GM18508 (cell line): Measurements from ENCODE around the gene SLC25A3.
A peak's percentile ranks its signal among the peaks of the same experiment; 100 is the strongest.
"Not testable (repeated sequence)": the region's sequence is repeated elsewhere in the genome, so short reads cannot be mapped to it uniquely, and the experiment has no call there.

ENCODE experiments used
- ATAC-seq: cut with Tn5 transposase; IDR thresholded peaks from one replicate; pipeline ENCODE4 v1.9.1; 2021; ENCODE audit warnings: moderate number of reproducible peaks; ENCODE audit not compliant: insufficient read depth, unreplicated experiment

The SLC25A3 gene

DNA sequence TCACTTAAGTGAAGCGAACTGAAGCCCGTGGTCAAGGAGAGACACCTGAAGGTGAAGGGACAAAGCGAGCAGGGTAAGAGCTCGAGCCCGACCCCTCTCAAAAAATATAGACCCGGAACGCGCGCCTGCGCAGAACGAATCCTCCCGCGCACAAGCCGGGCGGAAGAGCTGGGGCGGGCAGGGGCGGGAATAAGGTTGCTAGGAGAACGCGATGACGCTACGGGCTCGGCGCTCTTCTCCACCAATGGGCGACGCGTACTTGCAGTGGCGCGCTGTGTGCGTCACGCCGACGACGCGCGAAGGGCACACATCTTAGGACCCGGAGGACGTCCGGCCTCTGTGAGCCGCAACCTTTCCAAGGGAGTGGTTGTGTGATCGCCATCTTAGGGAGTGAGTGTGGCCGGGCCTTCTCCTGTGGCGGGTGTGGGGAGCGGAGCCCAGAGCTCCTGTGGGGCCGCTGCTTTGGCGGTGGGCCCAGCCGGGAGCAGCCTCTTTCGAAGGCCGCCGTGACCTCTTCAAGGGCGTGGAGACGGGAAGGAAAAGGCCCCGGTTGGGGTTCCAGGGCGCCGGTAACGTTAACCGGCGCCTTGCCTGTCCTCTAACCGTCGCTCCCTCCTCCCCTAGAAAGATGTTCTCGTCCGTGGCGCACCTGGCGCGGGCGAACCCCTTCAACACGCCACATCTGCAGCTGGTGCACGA lies at the start of gene SLC25A3:
Gene SLC25A3 (plus strand): TSS at position 336 of the 699 bp plus-strand sequence. CDS start 293 bp downstream, at position 629.
- peak; percentile 98 for ATAC-seq

DNA sequence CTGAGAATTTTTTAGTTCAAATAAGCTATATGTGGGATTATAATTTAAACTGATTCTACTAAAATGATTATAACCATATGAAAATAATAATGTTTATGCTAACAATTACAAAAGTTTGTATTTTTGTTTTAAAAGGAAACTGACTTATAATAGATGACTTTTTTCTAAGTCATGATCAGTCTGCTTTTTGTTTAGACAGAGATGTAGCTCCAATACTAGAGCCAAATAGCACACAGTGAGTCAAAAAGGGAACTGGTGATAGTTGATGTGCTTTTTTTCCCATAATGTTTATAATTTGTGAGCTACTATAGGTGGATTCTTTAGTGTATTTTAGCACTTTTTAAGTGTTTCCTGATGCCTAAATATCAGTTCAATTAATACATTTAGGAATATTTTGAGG lies 49.8 kb upstream of the SLC25A3 start:
- ATAC-seq = no peak

DNA sequence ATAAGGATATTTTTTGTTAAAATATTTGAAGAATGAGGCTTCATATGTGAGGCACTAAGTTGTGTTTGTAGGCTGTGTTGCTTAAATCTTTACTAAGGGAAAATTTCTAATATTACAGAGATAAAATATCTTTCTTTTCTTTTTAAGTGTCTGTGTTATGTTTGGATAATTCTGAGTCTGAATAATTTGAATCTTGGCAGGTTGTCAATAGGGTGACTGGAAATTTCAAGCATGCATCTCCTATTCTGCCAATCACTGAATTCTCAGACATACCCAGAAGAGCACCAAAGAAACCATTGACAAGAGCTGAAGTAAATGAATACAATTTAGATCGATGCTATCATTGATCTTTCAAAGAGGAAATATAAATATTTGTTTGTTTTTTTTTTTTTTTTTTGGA lies 48.7 kb upstream of the SLC25A3 start:
- ATAC-seq = no peak

DNA sequence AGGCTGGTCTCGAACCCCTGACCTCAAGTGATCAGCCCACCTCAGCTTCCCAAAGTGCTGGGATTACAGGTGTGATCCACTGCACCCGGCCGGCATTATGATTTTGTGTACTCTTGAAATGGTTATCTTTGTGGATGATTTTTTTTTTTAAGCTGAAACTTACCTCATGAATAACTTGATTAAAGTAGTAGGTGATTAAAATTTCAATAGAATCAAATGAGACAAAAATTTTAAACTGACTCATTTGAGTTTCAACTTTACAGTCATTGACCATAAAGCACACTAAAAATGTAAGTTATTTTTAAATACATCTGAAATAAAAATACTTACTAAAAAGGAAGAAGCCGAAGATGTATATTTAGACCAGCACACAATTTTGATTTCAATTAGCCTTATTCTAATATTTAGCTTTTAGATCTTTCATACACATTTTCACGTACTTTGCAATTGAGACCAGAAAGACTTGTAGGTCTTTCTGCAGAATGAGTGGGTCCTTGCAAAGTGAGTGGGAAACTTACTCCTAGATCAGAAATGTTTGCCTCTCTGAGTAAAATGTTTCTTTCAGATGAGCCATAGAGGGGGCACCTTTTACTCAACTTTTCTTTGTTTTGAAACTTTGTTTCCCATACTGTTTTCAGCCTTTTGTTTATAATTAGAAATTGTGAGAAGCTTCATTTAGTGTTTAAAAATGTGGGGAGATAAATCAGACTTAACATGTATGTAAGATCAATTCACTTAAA lies 43.9 kb upstream of the SLC25A3 start:
- ATAC-seq = no peak

DNA sequence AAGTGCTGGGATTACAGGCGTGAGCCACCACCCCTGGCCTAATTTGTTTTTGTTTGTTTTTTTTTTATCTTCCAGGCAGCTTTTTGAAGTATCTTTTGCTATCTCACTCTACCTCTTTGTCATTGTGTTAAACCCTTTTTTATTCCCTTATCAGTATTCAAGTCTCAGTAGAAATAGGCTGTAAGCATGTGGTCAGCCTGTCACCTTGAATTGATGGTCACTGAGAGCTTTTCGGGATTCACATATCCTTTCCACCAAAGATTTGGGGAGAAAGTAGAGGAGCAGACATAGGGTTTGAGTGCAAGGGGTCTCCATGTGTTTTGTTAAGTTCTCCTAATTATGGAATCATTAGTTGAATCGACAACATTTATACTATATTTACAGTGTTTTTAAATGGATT lies 41.7 kb upstream of the SLC25A3 start:
- no peak for ATAC-seq

DNA sequence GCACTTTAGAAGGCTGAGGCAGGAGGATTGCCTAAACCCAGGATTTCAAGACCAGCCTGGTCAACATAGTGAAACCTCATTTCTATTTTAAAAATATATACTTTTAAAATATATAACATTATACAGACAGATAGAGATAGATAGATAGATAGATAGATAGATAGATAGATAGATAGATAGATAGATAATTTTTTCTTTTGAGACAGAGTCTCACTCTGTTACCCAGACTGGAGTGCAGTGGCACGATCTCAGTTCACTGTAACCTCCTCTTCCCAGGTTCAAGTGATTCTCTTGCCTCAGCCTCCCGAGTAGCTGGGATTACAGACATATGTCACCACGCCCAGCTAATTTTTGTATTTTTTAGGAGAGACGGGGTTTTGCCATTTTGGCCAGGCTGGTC lies 35.4 kb upstream of the SLC25A3 start:
- ATAC-seq = not testable (repeated sequence)

DNA sequence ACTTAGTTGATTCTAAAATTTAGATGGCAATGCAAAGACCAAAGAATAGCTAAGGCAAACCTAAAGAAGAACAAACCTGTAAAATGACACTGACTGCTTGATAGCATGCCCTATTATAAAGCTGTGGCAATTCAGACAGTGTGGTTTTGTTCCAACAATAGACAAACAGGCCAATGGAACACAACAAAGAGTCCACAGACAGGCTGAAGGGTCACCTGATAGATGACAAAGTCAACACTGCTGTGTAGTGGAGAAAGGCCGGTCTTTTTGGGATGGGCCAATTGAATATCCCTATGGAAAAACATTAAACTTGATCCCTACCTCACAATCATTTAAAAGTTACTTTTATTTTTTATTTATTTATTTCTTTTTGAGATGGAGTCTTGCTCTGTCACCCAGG lies 33.8 kb upstream of the SLC25A3 start:
- ATAC-seq = no peak

DNA sequence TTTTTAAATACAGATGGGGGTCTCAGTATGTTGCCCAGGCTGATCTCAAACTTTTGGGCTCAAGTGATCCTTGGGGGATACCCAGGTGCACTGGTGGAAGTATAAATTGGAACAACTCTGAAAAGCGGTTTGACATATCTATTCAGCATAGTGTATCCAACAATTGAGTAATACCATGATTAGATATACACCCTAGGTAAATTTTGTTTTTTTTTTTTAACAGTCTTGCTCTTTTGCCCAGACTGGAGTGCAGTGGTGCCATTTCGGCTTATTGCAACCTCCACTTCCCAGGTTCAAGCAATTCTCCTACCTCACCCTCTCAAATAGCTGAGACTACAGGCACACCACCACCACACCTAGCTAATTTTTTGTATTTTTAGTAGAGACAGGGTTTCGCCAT lies 31.6 kb upstream of the SLC25A3 start:
- ATAC-seq = no peak

DNA sequence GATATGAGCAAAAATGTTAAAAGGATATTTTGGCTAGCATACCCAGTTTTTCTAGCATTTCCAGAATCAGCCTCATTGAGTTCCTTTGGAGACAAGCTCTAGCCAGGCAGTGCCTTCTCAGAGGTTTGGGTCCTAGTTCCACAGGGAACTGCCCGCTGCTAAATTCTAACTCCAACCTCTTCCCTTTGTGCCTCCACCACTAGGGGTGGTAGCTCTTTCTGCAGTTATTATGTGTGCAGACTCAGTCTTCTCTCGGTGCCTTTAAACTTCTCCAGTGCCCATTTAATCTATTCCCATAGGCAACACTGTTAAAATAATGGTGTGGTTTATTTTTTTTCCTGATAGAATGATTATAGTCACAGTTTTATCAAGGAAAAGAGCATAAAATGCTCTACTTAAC lies 21.5 kb upstream of the SLC25A3 start:
- no peak for ATAC-seq

DNA sequence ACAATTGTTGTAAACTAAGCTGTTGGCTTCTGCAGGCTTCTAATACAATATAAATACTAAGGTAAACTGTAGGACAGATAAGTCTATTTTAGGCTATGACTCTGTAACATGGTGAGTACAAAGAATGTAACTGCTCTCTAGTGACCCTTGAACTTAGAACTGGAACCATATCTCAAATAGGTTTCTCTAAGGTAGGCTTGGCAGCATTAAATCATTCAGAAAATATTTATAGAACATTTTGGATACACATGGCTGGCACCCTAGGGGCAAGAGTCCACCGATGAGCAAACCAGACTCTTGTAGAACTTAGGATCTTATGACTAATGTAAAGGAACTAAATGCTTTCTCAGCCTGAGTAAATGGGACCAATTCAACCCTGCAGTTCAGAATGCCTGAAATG lies 19.4 kb upstream of the SLC25A3 start:
- no peak for ATAC-seq

DNA sequence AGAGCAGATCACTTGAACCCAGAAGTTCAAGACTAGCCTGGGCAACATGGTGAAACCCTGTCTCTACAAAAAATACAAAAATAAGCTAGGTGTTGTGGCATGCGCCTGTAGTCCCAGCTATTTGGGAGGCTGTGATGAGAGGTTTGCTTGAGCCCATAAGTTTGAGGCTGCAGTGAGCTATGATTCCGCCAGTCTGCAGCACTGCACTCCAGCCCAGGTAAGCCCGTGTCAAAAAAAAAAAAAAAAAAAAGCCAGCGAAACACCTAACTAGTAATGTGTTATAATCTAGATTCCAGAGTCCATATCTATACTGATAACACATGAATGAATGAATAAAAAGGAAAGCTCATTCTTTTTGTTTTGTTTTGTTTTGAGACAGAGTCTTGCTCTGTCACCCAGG lies 18.5 kb upstream of the SLC25A3 start:
- ATAC-seq = no peak

DNA sequence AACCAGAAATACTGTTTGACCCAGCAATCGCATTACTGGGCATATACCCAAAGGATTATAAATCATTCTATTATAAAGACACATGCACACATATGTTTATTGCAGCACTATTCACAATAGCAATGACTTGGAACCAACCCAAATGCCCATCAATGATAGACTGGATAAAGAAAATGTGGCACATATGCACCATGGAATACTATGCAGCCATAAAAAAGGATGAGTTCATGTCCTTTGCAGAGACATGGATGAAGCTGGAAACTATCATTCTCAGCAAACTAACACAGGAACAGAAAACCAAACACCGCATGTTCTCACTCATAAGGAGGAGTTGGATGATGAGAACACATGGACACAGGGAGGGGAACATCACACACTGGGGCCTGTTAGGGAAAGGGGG lies 16.7 kb upstream of the SLC25A3 start:
- not testable (repeated sequence) for ATAC-seq

DNA sequence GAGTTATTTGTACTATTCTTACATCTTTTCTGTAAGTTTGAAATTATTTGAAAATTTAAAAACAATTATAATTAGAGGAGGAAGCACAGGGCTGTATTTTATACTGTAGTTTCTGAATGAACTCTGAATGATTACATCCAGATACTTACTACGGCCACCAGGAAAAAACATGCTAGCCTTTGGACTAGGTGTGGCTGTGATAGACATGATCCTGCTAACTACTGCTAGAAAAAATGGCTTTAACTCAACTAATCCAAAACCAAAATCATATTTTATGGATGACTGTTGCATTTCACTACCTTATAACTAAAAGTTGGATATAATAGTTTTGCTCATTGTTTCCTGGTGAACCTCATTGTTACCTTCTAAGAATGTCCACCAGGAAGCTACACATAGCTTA lies 15.1 kb upstream of the SLC25A3 start:
- ATAC-seq = no peak

DNA sequence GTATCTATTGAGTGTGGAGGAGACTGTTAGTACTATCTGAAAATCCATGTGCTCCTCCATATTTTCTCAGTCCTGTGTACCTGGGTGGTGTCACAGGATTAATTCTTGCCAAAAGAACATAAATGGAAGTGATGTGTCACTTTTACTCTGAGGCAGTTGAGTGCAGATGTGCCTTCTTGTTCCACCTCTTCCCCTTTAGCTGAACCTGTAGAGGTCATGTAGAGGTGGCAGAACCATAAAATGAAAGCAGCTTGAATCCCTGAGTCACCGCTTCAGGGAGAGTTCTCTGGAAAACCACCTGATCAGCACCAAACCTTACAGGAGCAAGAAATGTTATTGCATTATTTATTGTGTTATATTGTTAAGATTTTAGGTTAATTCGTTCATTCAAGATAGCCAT lies 14.7 kb upstream of the SLC25A3 start:
- ATAC-seq = no peak

DNA sequence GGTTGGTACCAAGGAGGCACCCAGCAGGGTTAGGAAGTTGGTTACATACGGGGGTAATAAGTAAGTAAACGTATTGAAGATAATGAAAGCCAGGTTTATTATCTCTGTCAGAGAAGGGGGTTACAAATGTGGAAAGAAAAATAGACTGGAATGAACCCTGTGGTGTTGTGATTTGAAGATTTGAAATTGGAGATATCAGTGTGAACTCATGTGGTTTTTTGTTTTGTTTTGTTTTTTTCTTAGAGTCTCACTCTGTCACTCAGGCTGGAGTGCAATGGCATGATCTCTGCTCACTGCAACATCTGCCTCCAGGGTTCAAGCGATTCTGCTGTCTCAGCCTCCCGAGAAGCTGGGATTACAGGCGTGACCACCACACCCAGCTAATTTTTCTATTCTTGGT lies 14.1 kb upstream of the SLC25A3 start:
- no peak for ATAC-seq

DNA sequence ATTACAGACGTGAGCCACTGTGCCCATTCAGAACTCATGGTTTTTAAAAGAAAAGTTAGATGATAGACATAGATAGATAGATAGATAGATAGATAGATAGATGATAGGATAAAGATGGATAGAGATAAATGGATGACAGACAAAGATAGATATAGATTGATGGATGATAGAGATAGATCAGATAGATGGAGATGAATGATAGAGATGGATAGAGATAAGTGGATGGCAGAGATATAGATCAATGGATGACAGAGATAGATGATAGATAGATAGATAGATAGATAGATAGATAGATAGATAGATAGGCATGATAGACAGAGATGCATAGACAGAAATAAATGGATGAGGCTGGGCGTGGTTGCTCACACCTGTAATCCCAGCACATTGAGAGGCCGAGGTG lies 13.7 kb upstream of the SLC25A3 start:
- ATAC-seq = no peak

DNA sequence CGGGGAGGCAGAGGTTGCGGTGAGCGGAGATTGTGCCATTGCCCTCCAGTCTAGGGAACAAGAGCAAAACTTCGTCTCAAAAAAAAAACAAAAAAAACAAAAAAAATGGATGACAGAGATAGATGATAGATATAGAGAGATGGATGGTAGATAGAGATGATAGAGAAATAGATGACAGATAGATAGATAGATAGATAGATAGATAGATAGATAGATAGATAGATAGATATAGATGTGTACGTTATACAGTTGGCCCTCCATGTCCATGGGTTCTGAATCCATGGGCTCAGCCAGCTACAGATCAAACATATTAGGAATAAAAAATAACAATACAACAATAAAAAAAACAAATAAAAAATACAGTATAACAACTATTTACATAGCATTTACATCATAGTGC lies 12.8 kb upstream of the SLC25A3 start:
- ATAC-seq = no peak

DNA sequence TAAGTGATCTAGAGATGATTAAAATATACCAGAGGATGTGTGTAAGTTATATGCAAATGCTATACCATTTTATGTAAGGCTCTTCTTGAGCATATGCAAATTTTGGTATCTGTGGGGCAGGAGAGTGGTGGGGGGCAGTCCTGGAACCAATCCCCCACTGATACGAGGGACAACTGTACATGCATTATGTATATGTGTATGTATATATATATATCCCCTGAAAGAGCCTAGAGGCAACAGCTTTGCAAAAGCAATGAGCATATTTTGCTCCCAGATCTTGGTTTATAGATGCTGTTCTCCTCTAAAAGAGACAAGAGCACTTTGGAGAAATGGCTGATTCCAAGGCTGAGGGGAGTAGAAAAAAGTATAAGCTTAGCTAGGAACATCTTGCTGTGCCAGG lies 12.4 kb upstream of the SLC25A3 start:
- ATAC-seq = no peak

DNA sequence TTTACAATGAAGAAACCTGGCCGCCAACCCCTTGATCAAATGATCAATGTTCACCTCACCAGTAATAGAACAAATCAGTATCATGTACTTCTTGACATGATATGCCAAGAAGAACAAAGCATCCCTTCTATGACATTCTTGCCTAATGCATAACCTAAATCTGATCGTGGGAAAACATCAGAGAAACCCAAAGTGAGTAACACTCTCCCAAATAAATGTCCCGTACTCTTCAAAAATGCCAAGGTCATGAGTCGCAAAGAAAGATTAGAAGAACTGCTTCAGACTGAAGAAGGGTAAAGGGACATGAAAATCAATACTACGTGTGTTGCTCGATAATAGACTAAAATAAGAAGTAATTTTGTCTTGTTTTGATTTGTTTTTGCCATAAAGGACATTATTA lies 11.4 kb upstream of the SLC25A3 start:
- no peak for ATAC-seq

DNA sequence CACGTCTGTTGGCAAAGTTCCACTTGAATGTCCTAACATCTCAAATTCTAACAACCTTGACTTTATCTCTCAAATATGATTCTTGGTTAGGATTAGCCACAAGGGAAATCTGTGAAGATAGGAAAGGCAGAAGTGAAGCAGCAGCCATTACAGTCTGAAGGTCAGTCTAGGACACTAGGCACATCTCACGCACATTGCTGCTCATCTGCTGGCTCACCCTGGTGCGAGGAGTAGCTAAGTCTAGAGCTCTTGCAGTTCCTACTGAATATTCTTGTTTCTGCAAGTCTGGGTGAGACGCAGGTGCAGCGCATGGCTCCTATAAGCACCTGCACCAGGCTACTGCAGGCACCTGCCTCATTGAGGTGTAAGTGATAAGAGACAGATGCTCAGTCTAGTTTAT lies 6.4 kb upstream of the SLC25A3 start:
- ATAC-seq = no peak

DNA sequence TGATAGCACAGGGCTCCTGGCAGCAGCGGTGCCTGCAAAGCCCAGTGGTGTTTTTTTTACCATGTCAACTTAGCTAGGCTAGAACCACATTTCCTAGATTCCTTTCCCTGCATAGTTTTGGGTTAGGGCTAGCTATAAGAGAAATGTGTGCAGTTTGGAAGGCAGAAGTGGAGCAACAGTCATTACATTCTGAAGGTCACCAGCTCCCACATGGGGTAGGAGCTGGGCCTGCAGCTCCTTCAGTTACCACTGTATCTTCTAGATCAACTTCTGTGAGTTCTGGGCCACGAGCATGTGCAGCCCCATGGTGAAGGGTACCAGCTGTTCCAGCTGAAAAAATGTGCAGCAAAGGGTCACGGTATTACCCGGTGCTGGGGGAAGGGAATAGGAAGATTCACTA lies 2.3 kb upstream of the SLC25A3 start:
- no peak for ATAC-seq

DNA sequence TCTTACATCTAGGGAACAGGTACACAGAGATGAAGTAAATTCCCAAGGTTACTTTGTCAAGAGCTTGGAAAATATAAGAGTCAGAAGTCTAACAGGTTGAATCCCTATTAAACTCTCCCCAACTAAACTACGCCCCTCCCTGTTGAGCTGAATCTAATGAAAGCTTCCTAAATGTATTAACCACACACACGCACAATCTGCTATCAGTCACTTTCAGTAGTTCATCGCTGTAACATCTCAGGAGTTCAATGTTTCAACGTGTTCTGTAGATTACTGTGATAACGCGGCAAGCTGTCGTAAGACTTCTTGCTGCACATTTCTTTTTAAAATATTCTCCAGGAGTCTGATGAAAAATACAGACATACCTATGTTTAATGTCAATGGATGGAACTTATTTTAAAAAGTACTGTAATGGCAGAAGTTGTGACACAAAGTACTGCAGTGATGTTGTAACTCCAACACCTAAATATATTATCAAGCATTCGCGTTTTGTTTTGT lies 612 bp upstream of the SLC25A3 start:
- no peak for ATAC-seq
